H1 (cell line): ENCODE results near the gene ABCA9. TPM values are rescaled to one million over a fixed set of nuclear protein-coding genes. Genes with fewer than 3 reads are reported as not detected.

Experiments used
- CTCF ChIA-PET: fragments of 300-600 bp; sonication (Branson Sonifier 250); formaldehyde crosslinking; loops from one replicate; lab custom pipeline; 2021; ENCODE audit not compliant: partially characterized antibody; lab: Charles Lee
- POLR2A ChIA-PET: fragments of 300-600 bp; sonication (Branson Sonifier 250); formaldehyde crosslinking; loops from one replicate; lab custom pipeline; 2021; ENCODE audit warnings: inconsistent platforms; ENCODE audit not compliant: partially characterized antibody; lab: Charles Lee
- DNase-seq, 2 experiments: peaks; one replicate each; pipeline versions ENCODE4 v3.0.0 to v3.0.0-alpha.2; 2010 to 2022; ENCODE audit warnings: low spot score in 2 of 2, low read depth in 1 of 2, mixed read lengths in 1 of 2
- FAIRE-seq: peaks from 2 replicates; lab custom pipeline; 2011; peaks lifted over from hg19 to GRCh38; lab: Jason Lieb, UNC
- H2AFZ ChIP-seq: 2 replicates; pipeline ENCODE4 v1.8.1; 2012; ENCODE audit warnings: low read length, inconsistent platforms
- H2AK5ac ChIP-seq: 2 replicates; pipeline ENCODE4 v1.6.1; 2013; ENCODE audit warnings: low read depth, low read length
- H2BK120ac ChIP-seq: replicated peaks from 2 replicates; pipeline ENCODE3; 2013; ENCODE audit warnings: low read depth, low read length, inconsistent platforms
- H2BK12ac ChIP-seq: 2 replicates; pipeline ENCODE4 v1.6.1; 2013; ENCODE audit warnings: low read depth, low read length
- H2BK15ac ChIP-seq: 2 replicates; pipeline ENCODE4 v1.6.1; 2013; ENCODE audit warnings: low read length
- H2BK20ac ChIP-seq: 2 replicates; pipeline ENCODE4 v1.6.1; 2013; ENCODE audit warnings: low read length
- H2BK5ac ChIP-seq: 2 replicates; pipeline ENCODE4 v1.6.1; 2013; ENCODE audit warnings: low read depth, low read length
- H3K14ac ChIP-seq: 2 replicates; pipeline ENCODE4 v1.6.1; 2013; ENCODE audit warnings: inconsistent platforms; ENCODE audit not compliant: insufficient read length
- H3K18ac ChIP-seq: 2 replicates; pipeline ENCODE4 v1.6.1; 2013; ENCODE audit warnings: low read length; ENCODE audit errors: extremely low read depth
- H3K23ac ChIP-seq: 2 replicates; pipeline ENCODE4 v1.6.1; 2013; ENCODE audit warnings: inconsistent platforms; ENCODE audit not compliant: insufficient read length
- H3K23me2 ChIP-seq: 2 replicates; pipeline ENCODE4 v1.6.1; 2013; ENCODE audit warnings: low read depth, low read length
- H3K27ac ChIP-seq: 2 replicates; pipeline ENCODE4 v1.6.1; 2011; ENCODE audit warnings: low read depth, low read length, inconsistent platforms
- H3K27me3 ChIP-seq, 4 experiments: replicated peaks in 1 of 4; 1 replicate in 1 of 4; 2 replicates in 3 of 4; pipeline versions ENCODE4 v1.6.1 to v1.8.1; 2011 to 2013; ENCODE audit warnings: low read length in 3 of 4, mild to moderate bottlenecking in 3 of 4, inconsistent platforms in 2 of 4, mixed read lengths in 2 of 4, moderate library complexity in 1 of 4; ENCODE audit not compliant: control insufficient read depth in 3 of 4, insufficient read depth in 3 of 4; ENCODE audit errors: extremely low read depth in 1 of 4
- H3K36me3 ChIP-seq, 4 experiments: 2 replicates each; pipeline versions ENCODE4 v1.6.1 to v1.8.1; 2011 to 2013; ENCODE audit warnings: mild to moderate bottlenecking in 4 of 4, low read length in 3 of 4, moderate library complexity in 2 of 4, control low read depth in 1 of 4, inconsistent platforms in 1 of 4; ENCODE audit not compliant: insufficient read depth in 4 of 4, control insufficient read depth in 2 of 4
- H3K4ac ChIP-seq: replicated peaks from 2 replicates; pipeline ENCODE3; 2013; ENCODE audit warnings: low read length, low read depth, mixed read lengths, inconsistent platforms; ENCODE audit not compliant: insufficient read length
- H3K4me1 ChIP-seq, 4 experiments: replicated peaks in 1 of 4; 1 replicate in 1 of 4; 2 replicates in 3 of 4; pipeline versions ENCODE4 v1.6.1 to v1.8.1; 2011 to 2013; ENCODE audit warnings: low read length in 3 of 4, inconsistent platforms in 2 of 4, mixed read lengths in 1 of 4; ENCODE audit not compliant: insufficient read depth in 4 of 4, control insufficient read depth in 3 of 4
- H3K4me2 ChIP-seq, 2 experiments: 2 replicates each; pipeline versions ENCODE4 v1.6.1 to v1.8.1; 2011 to 2013; ENCODE audit warnings: low read depth in 2 of 2, low read length in 2 of 2, control low read depth in 1 of 2, inconsistent platforms in 1 of 2, mild to moderate bottlenecking in 1 of 2; ENCODE audit not compliant: insufficient read depth in 1 of 2
- H3K4me3 ChIP-seq, 4 experiments: fragments of 200-600, 300-600 bp in 1 of 4; sonication (generic), shearing (Covaris generic), sonication (Bioruptor Twin) in 1 of 4; 2 replicates each; pipeline versions ENCODE4 v1.5.1 to v1.8.1; 2011 to 2016; ENCODE audit warnings: low read length in 4 of 4, low read depth in 3 of 4, control low read depth in 2 of 4, inconsistent platforms in 2 of 4, mild to moderate bottlenecking in 2 of 4, mixed read lengths in 1 of 4, moderate library complexity in 1 of 4; ENCODE audit not compliant: insufficient read depth in 2 of 4; ENCODE audit errors: extremely low read depth in 1 of 4
- H3K56ac ChIP-seq: replicated peaks from 2 replicates; pipeline ENCODE3; 2013; ENCODE audit warnings: low read depth, mild to moderate bottlenecking, mixed read lengths, low read length, inconsistent platforms; ENCODE audit not compliant: insufficient read length
- H3K79me1 ChIP-seq: 2 replicates; pipeline ENCODE4 v1.6.1; 2013; ENCODE audit warnings: low read depth, low read length, control low read depth
- H3K79me2 ChIP-seq, 2 experiments: 2 replicates each; pipeline versions ENCODE4 v1.6.1 to v1.8.1; 2012 to 2013; ENCODE audit warnings: low read length in 2 of 2, mild to moderate bottlenecking in 2 of 2, inconsistent platforms in 1 of 2; ENCODE audit not compliant: insufficient read depth in 2 of 2, control insufficient read depth in 1 of 2
- H3K9ac ChIP-seq, 4 experiments: replicated peaks in 1 of 4; 1 replicate in 1 of 4; 2 replicates in 3 of 4; pipeline versions ENCODE4 v1.6.1 to v1.8.1; 2011 to 2013; ENCODE audit warnings: low read depth in 3 of 4, low read length in 3 of 4, control low read depth in 2 of 4, mild to moderate bottlenecking in 2 of 4, moderate library complexity in 2 of 4, inconsistent platforms in 1 of 4; ENCODE audit errors: extremely low read depth in 1 of 4
- H3K9me3 ChIP-seq, 2 experiments: 2 replicates each; pipeline versions ENCODE4 v1.6.1 to v1.8.1; 2012 to 2013; ENCODE audit warnings: mild to moderate bottlenecking in 2 of 2, moderate library complexity in 2 of 2, control low read depth in 1 of 2, inconsistent platforms in 1 of 2, low read depth in 1 of 2, low read length in 1 of 2, mixed read lengths in 1 of 2; ENCODE audit not compliant: insufficient read depth in 2 of 2
- H4K20me1 ChIP-seq, 2 experiments: replicated peaks in 1 of 2; 2 replicates each; pipeline versions ENCODE3 to v1.8.1; 2011 to 2013; ENCODE audit warnings: inconsistent platforms in 2 of 2, low read length in 2 of 2, mild to moderate bottlenecking in 1 of 2; ENCODE audit not compliant: insufficient read depth in 2 of 2, control insufficient read depth in 1 of 2
- H4K5ac ChIP-seq: 2 replicates; pipeline ENCODE4 v1.6.1; 2013; ENCODE audit warnings: low read length, low read depth, mixed read lengths, inconsistent platforms; ENCODE audit not compliant: insufficient read length
- H4K8ac ChIP-seq: 2 replicates; pipeline ENCODE4 v1.8.0; 2013; ENCODE audit warnings: mild to moderate bottlenecking, moderate library complexity, low read length, inconsistent platforms; ENCODE audit not compliant: insufficient read depth; ENCODE audit errors: extremely low read depth
- H4K91ac ChIP-seq: replicated peaks from 2 replicates; pipeline ENCODE3; 2013; ENCODE audit warnings: low read length, mixed read lengths, inconsistent platforms; ENCODE audit not compliant: insufficient read length
- CBX8 ChIP-seq: fragments of 300-800, 300-1000 bp; sonication (generic); IDR thresholded peaks from 2 replicates; pipeline ENCODE4 v1.7.1; 2016; ENCODE audit warnings: low read depth, low read length, borderline replicate concordance
- CHD1 ChIP-seq: IDR thresholded peaks from 2 replicates; pipeline ENCODE4 v1.6.1; 2012; ENCODE audit warnings: low read depth, low read length, improper control_type of control experiment
- E2F6 ChIP-seq: IDR thresholded peaks from 2 replicates; pipeline ENCODE4 v1.6.1; 2012; ENCODE audit warnings: inconsistent platforms
- JUND ChIP-seq: IDR thresholded peaks from 2 replicates; pipeline ENCODE4 v1.6.1; 2011; ENCODE audit warnings: mild to moderate bottlenecking, improper control_type of control experiment, low read length
- MAX ChIP-seq: IDR thresholded peaks from 2 replicates; pipeline ENCODE4 v1.6.1; 2012; ENCODE audit warnings: inconsistent platforms
- POLR2AphosphoS5 ChIP-seq: IDR thresholded peaks from 2 replicates; pipeline ENCODE4 v1.6.1; 2011; ENCODE audit warnings: low read depth, low read length
- SAP30 ChIP-seq: fragments of 300-600 bp; sonication (generic); IDR thresholded peaks from 2 replicates; pipeline ENCODE4 v1.7.1; 2012; ENCODE audit warnings: low read length, moderate library complexity, mild to moderate bottlenecking, inconsistent platforms; ENCODE audit not compliant: insufficient read depth, insufficient replicate concordance
- SIRT6 ChIP-seq: IDR thresholded peaks from one replicate; pipeline ENCODE4 v1.7.1; 2012; ENCODE audit warnings: low read length, inconsistent platforms
- SRF ChIP-seq: IDR thresholded peaks from 2 replicates; pipeline ENCODE4 v1.6.1; 2011; ENCODE audit warnings: mild to moderate bottlenecking, low read depth, low read length, moderate library complexity
- SUZ12 ChIP-seq: fragments of 200-600 bp; sonication (generic); IDR thresholded peaks from 2 replicates; pipeline ENCODE4 v1.6.1; 2012; ENCODE audit warnings: mild to moderate bottlenecking, inconsistent platforms, low read length, moderate library complexity, mixed read lengths
- TCF12 ChIP-seq: IDR thresholded peaks from 2 replicates; pipeline ENCODE4 v1.6.1; 2011; ENCODE audit warnings: low read depth, mild to moderate bottlenecking, low read length
- WGBS, 2 experiments: shearing (Covaris generic) in 1 of 2; methylation state at CpG; one replicate each; pipeline versions ENCODE4 v1.1.6 to v1.1.7; 2013 to 2015; ENCODE audit warnings: low lambda C conversion rate in 2 of 2, mixed read lengths in 2 of 2, inconsistent platforms in 1 of 2, low coverage in 1 of 2, missing lambda C conversion rate in 1 of 2; ENCODE audit not compliant: insufficient replicate concordance in 2 of 2, insufficient coverage in 1 of 2, insufficient read length in 1 of 2; ENCODE audit errors: extremely low coverage in 1 of 2, missing lambda C conversion rate in 1 of 2; 5-methylcytosine and 5-hydroxymethylcytosine counted together
- polyA plus RNA-seq, 7 experiments: library from polyadenylated mRNA; depleted of rRNA in 3 of 7; stranded (reverse) in 5 of 7; unstranded in 2 of 7; fragments of >200 nt in 5 of 7; fragments of 200-250 nt in 2 of 7; gene quantifications; 1 replicate in 5 of 7; 2 replicates in 1 of 7; 4 replicates in 1 of 7; pipeline versions ENCODE4 v1.2.1 to v1.2.3, GENCODE V29; 2011 to 2013; ENCODE audit warnings: missing spikeins in 2 of 7, mixed read lengths in 2 of 7
- total RNA-seq: library from RNA; stranded (reverse); fragmentation: NEBNext Ultra II Directional; extraction: Animal tissue kit (Norgen Biotek cat#: 25700); gene quantifications from 2 replicates; pipeline ENCODE4 v1.2.1, GENCODE V29; 2021

ABCA9 gene
- total and polyA plus RNA-seq, 2 of the 8 experiments (the other 6 are each of a cell fraction or from before 2014, with no cell fraction given) = not detected

- H2BK20ac ChIP-seq = no peak overlapping the region
- H3K56ac ChIP-seq = no peak overlapping the region
- no peaks in the 10 kb centered on the region for H4K20me1 ChIP-seq
- ChIA-PET CTCF (interaction anchor here (1.1 to 6.3 kb wide), 2 partner anchors 12 to 25 kb away, joined by 4 to 42 read pairs; no protein-coding TSS in a partner anchor), POLR2A (no interaction called here)
- no peak overlapping the region for H3K27ac ChIP-seq
- H2BK12ac ChIP-seq = no peak overlapping the region
- no peak overlapping the region for H4K91ac ChIP-seq
- 92% methylated on average over 4 of the region's 4 CpGs; no CpG with 5 or more reads in 1 of the 2 experiments for WGBS, 2 experiments
- H3K4me2 ChIP-seq = no peak overlapping the region
- H3K23ac ChIP-seq = no peak overlapping the region
- no peaks in the 10 kb centered on the region for H3K9me3 ChIP-seq
- no peak overlapping the region for H3K18ac ChIP-seq
- no peak overlapping the region for H2BK5ac ChIP-seq
- H3K4me1 ChIP-seq = no peaks in the 10 kb centered on the region
- no peaks in the 10 kb centered on the region for H3K23me2 ChIP-seq
- H2BK15ac ChIP-seq = no peak overlapping the region
- FAIRE-seq = no peak
- H4K5ac ChIP-seq = no peak overlapping the region
- H4K8ac ChIP-seq = no peak overlapping the region
- no peak overlapping the region for H3K4me3 ChIP-seq
- no peak for DNase-seq
- H2BK120ac ChIP-seq = no peak overlapping the region
- H3K14ac ChIP-seq = no peak overlapping the region
- no peaks in the 10 kb centered on the region for H3K27me3 ChIP-seq
- H3K4ac ChIP-seq = no peak overlapping the region
- H2AFZ ChIP-seq = no peak overlapping the region
- no peak overlapping the region for H2AK5ac ChIP-seq
- H3K9ac ChIP-seq = no peak overlapping the region
- H3K36me3 ChIP-seq = no peaks in the 10 kb centered on the region
- H3K79me1 ChIP-seq = no peaks in the 10 kb centered on the region
- TF ChIP-seq POLR2AphosphoS5 (no peak), SRF (no peak), E2F6 (no peak), SAP30 (no peak), MAX (no peak), CBX8 (no peak), TCF12 (no peak), SIRT6 (no peak), CHD1 (no peak), JUND (no peak), SUZ12 (no peak)
- no peaks in the 10 kb centered on the region for H3K79me2 ChIP-seq
Measured at GRCh38 chr17:69098625-69099024, 37.9 kb upstream of the ABCA9 start.
